GM23338 (cell line): ENCODE data around the gene PLA2G2E. TPM values are rescaled to one million over a fixed set of nuclear protein-coding genes. Genes with fewer than 3 reads are reported as not detected.

Experiments
- ATAC-seq: fragments of 200-7000 bp; cut with Tn5 transposase; 3 replicates; pipeline ENCODE4 v1.9.1; 2020
- DNase-seq: peaks from one replicate; pipeline ENCODE4 v3.0.0-alpha.2; 2015; ENCODE audit warnings: low spot score
- H2AFZ ChIP-seq: fragments of 200-600 bp; sonication (generic); 2 replicates; pipeline ENCODE4 v1.8.0; 2016; ENCODE audit warnings: antibody characterized with exemption, mild to moderate bottlenecking, moderate library complexity
- H3F3A ChIP-seq: fragments of 200-600 bp; sonication (generic); replicated peaks from 2 replicates; pipeline ENCODE4 v1.8.0; 2017; ENCODE audit warnings: antibody characterized with exemption, mixed run types, low read depth
- H3K27ac ChIP-seq: fragments of 200-600 bp; sonication (generic); 2 replicates; pipeline ENCODE4 v1.6.1; 2016; ENCODE audit warnings: low read depth
- H3K27me3 ChIP-seq: fragments of 200-600 bp; sonication (generic); 2 replicates; pipeline ENCODE4 v1.8.0; 2016; ENCODE audit warnings: mild to moderate bottlenecking, mixed run types, moderate library complexity; ENCODE audit not compliant: insufficient read depth
- H3K36me3 ChIP-seq: fragments of 200-600 bp; sonication (generic); 2 replicates; pipeline ENCODE4 v1.8.0; 2016; ENCODE audit warnings: mild to moderate bottlenecking; ENCODE audit not compliant: insufficient read depth
- H3K4me1 ChIP-seq: fragments of 200-600 bp; sonication (generic); 2 replicates; pipeline ENCODE4 v1.8.0; 2016; ENCODE audit warnings: mild to moderate bottlenecking, moderate library complexity; ENCODE audit not compliant: insufficient read depth
- H3K4me2 ChIP-seq: fragments of 200-600 bp; sonication (generic); 2 replicates; pipeline ENCODE4 v1.7.1; 2017; ENCODE audit warnings: mixed run types
- H3K4me3 ChIP-seq: fragments of 200-600 bp; sonication (generic); 2 replicates; pipeline ENCODE4 v1.6.1; 2016; ENCODE audit warnings: mixed run types
- H3K79me2 ChIP-seq: fragments of 200-600 bp; sonication (generic); replicated peaks from 2 replicates; pipeline ENCODE4 v1.8.0; 2017; ENCODE audit warnings: mild to moderate bottlenecking; ENCODE audit not compliant: insufficient read depth
- H3K9me2 ChIP-seq: fragments of 200-600 bp; sonication (generic); 2 replicates; pipeline ENCODE4 v1.8.0; 2017; ENCODE audit not compliant: insufficient read depth
- H4K20me1 ChIP-seq: fragments of 200-600 bp; sonication (generic); replicated peaks from 2 replicates; pipeline ENCODE4 v1.8.0; 2017; ENCODE audit warnings: mild to moderate bottlenecking; ENCODE audit not compliant: insufficient read depth
- H3K27ac Mint-ChIP-seq: 2 replicates; pipeline ENCODE4 v1.8.0; 2020; ENCODE audit warnings: inconsistent platforms, mild to moderate bottlenecking, moderate library complexity, mixed read lengths
- H3K27me3 Mint-ChIP-seq: 3 replicates; pipeline ENCODE4 v1.8.0; 2022; ENCODE audit warnings: low read depth, mild to moderate bottlenecking, moderate library complexity, mixed read lengths, inconsistent platforms; ENCODE audit not compliant: insufficient read depth, poor library complexity
- H3K36me3 Mint-ChIP-seq: 3 replicates; pipeline ENCODE4 v1.8.0; 2021; ENCODE audit warnings: low read depth, mild to moderate bottlenecking, inconsistent platforms, moderate library complexity, mixed read lengths
- H3K4me1 Mint-ChIP-seq: 3 replicates; pipeline ENCODE4 v1.8.0; 2020; ENCODE audit warnings: mild to moderate bottlenecking, inconsistent platforms, mixed read lengths
- H3K4me3 Mint-ChIP-seq: 3 replicates; pipeline ENCODE4 v1.8.0; 2021; ENCODE audit warnings: moderate library complexity, mild to moderate bottlenecking, inconsistent platforms, mixed read lengths
- H3K9me3 Mint-ChIP-seq: 3 replicates; pipeline ENCODE4 v1.8.0; 2020; ENCODE audit warnings: moderate library complexity, mild to moderate bottlenecking, inconsistent platforms, mixed read lengths
- CREB1 ChIP-seq: fragments of 250-450 bp; sonication (Bioruptor Pico); IDR thresholded peaks from 2 replicates; pipeline ENCODE4 v1.5.0; 2020; ENCODE audit warnings: low read depth, mild to moderate bottlenecking, moderate library complexity
- CTCF ChIP-seq, 2 experiments: fragments of 200-600 bp in 1 of 2; sonication (generic) in 1 of 2; conservative IDR thresholded peaks; 2 replicates each; pipeline versions ENCODE4 v1.5.1 to v1.6.1; 2016 to 2017; ENCODE audit warnings: antibody characterized with exemption in 2 of 2, low read depth in 2 of 2, mild to moderate bottlenecking in 2 of 2, moderate library complexity in 1 of 2
- EZH2 ChIP-seq: fragments of 200-600 bp; sonication (generic); IDR thresholded peaks from one replicate; pipeline ENCODE4 v1.8.0; 2017; ENCODE audit warnings: antibody characterized with exemption, mild to moderate bottlenecking, low read depth; ENCODE audit not compliant: unreplicated experiment
- EZH2phosphoT487 ChIP-seq: fragments of 200-600 bp; sonication (generic); IDR thresholded peaks from one replicate; pipeline ENCODE4 v1.8.1; 2018; ENCODE audit warnings: antibody characterized with exemption; ENCODE audit not compliant: unreplicated experiment
- REST ChIP-seq: IDR thresholded peaks from one replicate; pipeline ENCODE4 v1.6.1; 2018; ENCODE audit warnings: antibody characterized with exemption; ENCODE audit not compliant: unreplicated experiment
- STAT1 ChIP-seq: IDR thresholded peaks from one replicate; pipeline ENCODE4 v1.6.1; 2016; ENCODE audit warnings: antibody characterized with exemption; ENCODE audit not compliant: unreplicated experiment
- ZNF331 ChIP-seq: fragments of 250-450 bp; sonication (Bioruptor Pico); IDR thresholded peaks from 2 replicates; pipeline ENCODE4 v1.5.0; 2020; ENCODE audit warnings: low read depth, mild to moderate bottlenecking, moderate library complexity
- ZNF462 ChIP-seq: fragments of 250-450 bp; sonication (Bioruptor Pico); IDR thresholded peaks from 2 replicates; pipeline ENCODE4 v1.5.0; 2020; ENCODE audit warnings: mild to moderate bottlenecking, moderate library complexity
- polyA plus RNA-seq: library from polyadenylated mRNA; unstranded; fragments of >200 nt; fragmentation: Nextera tagmentation; extraction: Ambion mirVana; gene quantifications from 2 replicates; pipeline ENCODE4 v1.2.1, GENCODE V29; 2016
- total RNA-seq: library from RNA; depleted of rRNA; stranded (reverse); fragments of >200 nt; shearing (Covaris generic); gene quantifications from 2 replicates; pipeline ENCODE4 v1.2.3, GENCODE V29; 2014
- TF ChIP-seq, protein P1 (sequence below): IDR thresholded peaks from 2 replicates; pipeline ENCODE4 v1.6.1; 2016; ENCODE audit warnings: antibody characterized with exemption

The PLA2G2E gene
- total and polyA plus RNA-seq, 2 experiments from 2014 or later: not detected

DNA sequence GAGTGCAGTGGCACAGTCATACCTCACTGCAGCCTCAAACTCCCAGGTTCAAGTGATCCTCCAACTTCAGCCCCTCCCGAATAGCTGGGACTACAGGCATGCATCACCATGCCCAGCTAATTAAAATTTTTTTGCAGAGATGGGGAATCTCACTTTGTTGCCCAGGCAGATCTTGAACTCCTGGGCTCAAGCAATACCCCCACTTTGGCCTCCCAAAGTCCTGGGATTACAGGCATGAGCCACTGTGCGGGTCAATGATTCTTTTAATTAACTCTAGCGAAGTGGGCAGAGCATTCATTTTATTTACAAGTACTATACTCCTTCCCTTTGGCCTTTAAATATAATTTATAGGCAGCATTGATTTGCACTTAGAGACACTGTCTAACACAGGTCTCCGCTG lies 43.8 kb downstream of the PLA2G2E start:
- no peak overlapping the region for H3K4me2 ChIP-seq
- no peak overlapping the region for H3K27ac ChIP-seq
- H3K36me3 ChIP-seq: no peaks in the 10 kb centered on the region
- TF ChIP-seq, protein P1, sequence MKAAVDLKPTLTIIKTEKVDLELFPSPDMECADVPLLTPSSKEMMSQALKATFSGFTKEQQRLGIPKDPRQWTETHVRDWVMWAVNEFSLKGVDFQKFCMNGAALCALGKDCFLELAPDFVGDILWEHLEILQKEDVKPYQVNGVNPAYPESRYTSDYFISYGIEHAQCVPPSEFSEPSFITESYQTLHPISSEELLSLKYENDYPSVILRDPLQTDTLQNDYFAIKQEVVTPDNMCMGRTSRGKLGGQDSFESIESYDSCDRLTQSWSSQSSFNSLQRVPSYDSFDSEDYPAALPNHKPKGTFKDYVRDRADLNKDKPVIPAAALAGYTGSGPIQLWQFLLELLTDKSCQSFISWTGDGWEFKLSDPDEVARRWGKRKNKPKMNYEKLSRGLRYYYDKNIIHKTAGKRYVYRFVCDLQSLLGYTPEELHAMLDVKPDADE: no peak
- H3K4me3 ChIP-seq: no peak overlapping the region
- H3K27me3 ChIP-seq: no peaks in the 10 kb centered on the region
- peaks cover 20% of the 10 kb centered on the region for H3K79me2 ChIP-seq
- DNase-seq (no peak), ATAC-seq (no peak)
- Mint-ChIP-seq H3K27me3 (peaks cover 4% of the 10 kb centered on the region), H3K4me1 (peaks cover 17% of the 10 kb centered on the region; the same call in 2 of the 3 replicates), H3K36me3 (peaks cover 4% of the 10 kb centered on the region; the same call in 1 of the 3 replicates), H3K27ac (no peak overlapping the region), H3K9me3 (no peaks in the 10 kb centered on the region), H3K4me3 (no peak overlapping the region)
- H3K4me1 ChIP-seq: peaks cover 4% of the 10 kb centered on the region; the same call in 1 of the 2 replicates
- peaks cover 17% of the 10 kb centered on the region for H4K20me1 ChIP-seq
- H2AFZ ChIP-seq: no peak overlapping the region
- no peaks in the 10 kb centered on the region for H3K9me2 ChIP-seq
- no peaks in the 10 kb centered on the region for H3F3A ChIP-seq

DNA sequence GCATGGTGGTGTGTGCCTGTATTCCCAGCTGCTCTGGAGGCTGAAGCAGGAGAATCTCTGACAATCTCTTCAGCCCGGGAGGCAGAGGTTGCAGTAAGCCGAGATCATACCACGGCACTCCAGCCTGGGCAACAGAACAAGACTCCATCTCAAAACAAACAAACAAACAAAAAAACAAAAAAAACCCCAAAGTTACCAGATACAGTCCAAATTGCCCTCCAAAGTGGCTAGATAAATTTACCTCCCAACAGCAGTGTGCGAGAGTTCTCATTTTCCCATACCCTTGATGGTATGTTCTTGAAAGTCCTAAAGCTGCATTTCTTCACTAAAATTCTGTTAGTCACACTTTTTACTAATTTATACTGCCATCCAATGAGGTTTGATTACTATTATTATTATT lies 44.2 kb downstream of the PLA2G2E start:
- Histone ChIP-seq H3K27ac (no peak overlapping the region), H3K79me2 (peaks cover 16% of the 10 kb centered on the region), H3K4me1 (peaks cover 4% of the 10 kb centered on the region; the same call in 1 of the 2 replicates), H2AFZ (no peak overlapping the region), H3K4me3 (no peak overlapping the region), H3K9me2 (no peaks in the 10 kb centered on the region), H3F3A (no peaks in the 10 kb centered on the region), H3K27me3 (no peaks in the 10 kb centered on the region), H3K36me3 (no peaks in the 10 kb centered on the region), H4K20me1 (peaks cover 12% of the 10 kb centered on the region), H3K4me2 (no peak overlapping the region)
- H3K9me3 Mint-ChIP-seq: no peaks in the 10 kb centered on the region
- ATAC-seq (no peak), DNase-seq (no peak)
- H3K27me3 Mint-ChIP-seq: peaks cover 4% of the 10 kb centered on the region
- H3K4me1 Mint-ChIP-seq: peaks cover 17% of the 10 kb centered on the region; the same call in 2 of the 3 replicates
- no peak overlapping the region for H3K4me3 Mint-ChIP-seq
- peaks cover 4% of the 10 kb centered on the region; the same call in 1 of the 3 replicates for H3K36me3 Mint-ChIP-seq
- no peak overlapping the region for H3K27ac Mint-ChIP-seq
- TF ChIP-seq ZNF462 (CRISPR knock-in tag) (no peak), STAT1 (no peak), REST (no peak), CREB1 (CRISPR knock-in tag) (no peak), CTCF (conservative IDR thresholded peaks at IDR 0.05; ENCODE audit: low read depth in 2 of 2) (no peak), ZNF331 (CRISPR knock-in tag) (no peak), EZH2 (no peak), EZH2phosphoT487 (no peak)
